Smooth muscle cell (in vitro differentiated cells): ENCODE data around the gene WDFY4. TPM values are rescaled to one million over a fixed set of nuclear protein-coding genes. Genes with fewer than 3 reads are reported as not detected.

ENCODE experiments used
- DNase-seq: peaks from one replicate; lab custom pipeline; 2025; ENCODE audit not compliant: unreplicated experiment; lab: John Stamatoyannopoulos, UW
- H2AFZ ChIP-seq: fragments of 200-600 bp; sonication (generic); 2 replicates; pipeline ENCODE4 v1.6.0; 2016; ENCODE audit warnings: antibody characterized with exemption, low read depth, mild to moderate bottlenecking
- H3F3A ChIP-seq: fragments of 200-600 bp; sonication (generic); 2 replicates; pipeline ENCODE4 v1.6.0; 2017; ENCODE audit warnings: antibody characterized with exemption, low read depth
- H3K27ac ChIP-seq: fragments of 200-600 bp; sonication (generic); 2 replicates; pipeline ENCODE4 v1.5.1; 2016; ENCODE audit warnings: low read depth, mild to moderate bottlenecking
- H3K27me3 ChIP-seq: fragments of 200-600 bp; sonication (generic); 2 replicates; pipeline ENCODE4 v1.6.1; 2016; ENCODE audit warnings: low read depth, mild to moderate bottlenecking
- H3K36me3 ChIP-seq: fragments of 200-600 bp; sonication (generic); 2 replicates; pipeline ENCODE4 v1.5.1; 2016; ENCODE audit warnings: low read depth
- H3K4me1 ChIP-seq: fragments of 200-600 bp; sonication (generic); 2 replicates; pipeline ENCODE4 v1.5.1; 2016; ENCODE audit warnings: low read depth
- H3K4me2 ChIP-seq: fragments of 200-600 bp; sonication (generic); 2 replicates; pipeline ENCODE4 v1.6.0; 2016; ENCODE audit warnings: mild to moderate bottlenecking
- H3K4me3 ChIP-seq: fragments of 200-600 bp; sonication (generic); 2 replicates; pipeline ENCODE4 v1.5.1; 2016; ENCODE audit warnings: mild to moderate bottlenecking
- H3K79me2 ChIP-seq: fragments of 200-600 bp; sonication (generic); 2 replicates; pipeline ENCODE4 v1.6.0; 2016; ENCODE audit warnings: low read depth, mild to moderate bottlenecking
- H3K9ac ChIP-seq: fragments of 200-600 bp; sonication (generic); 2 replicates; pipeline ENCODE4 v1.6.0; 2016; ENCODE audit warnings: low read depth
- H3K9me3 ChIP-seq: fragments of 200-600 bp; sonication (generic); replicated peaks from 2 replicates; pipeline ENCODE4 v1.5.1; 2016; ENCODE audit warnings: low read depth
- H4K20me1 ChIP-seq: fragments of 200-600 bp; sonication (generic); 2 replicates; pipeline ENCODE4 v1.6.0; 2016; ENCODE audit warnings: low read depth
- WGBS: methylation state at CpG from one replicate; pipeline ENCODE4 v1.1.7; 2016; ENCODE audit warnings: low lambda C conversion rate; 5-methylcytosine and 5-hydroxymethylcytosine counted together
- polyA plus RNA-seq: library from polyadenylated mRNA; unstranded; fragments of >200 nt; fragmentation: Nextera tagmentation; extraction: Ambion mirVana; gene quantifications from 2 replicates; pipeline ENCODE4 v1.2.1, GENCODE V29; 2016
- total RNA-seq: library from RNA; depleted of rRNA; stranded (reverse); fragments of >200 nt; gene quantifications from 2 replicates; pipeline ENCODE4 v1.2.3, GENCODE V29; 2014
- TF ChIP-seq, protein P1 (sequence below): fragments of 200-600 bp; sonication (generic); IDR thresholded peaks from 2 replicates; pipeline ENCODE4 v1.5.1; 2017; ENCODE audit warnings: borderline replicate concordance, mild to moderate bottlenecking, antibody characterized with exemption; ENCODE audit not compliant: insufficient read depth, poor library complexity, severe bottlenecking

Gene WDFY4
- total and polyA plus RNA-seq, 2 experiments from 2014 or later: not detected

DNA sequence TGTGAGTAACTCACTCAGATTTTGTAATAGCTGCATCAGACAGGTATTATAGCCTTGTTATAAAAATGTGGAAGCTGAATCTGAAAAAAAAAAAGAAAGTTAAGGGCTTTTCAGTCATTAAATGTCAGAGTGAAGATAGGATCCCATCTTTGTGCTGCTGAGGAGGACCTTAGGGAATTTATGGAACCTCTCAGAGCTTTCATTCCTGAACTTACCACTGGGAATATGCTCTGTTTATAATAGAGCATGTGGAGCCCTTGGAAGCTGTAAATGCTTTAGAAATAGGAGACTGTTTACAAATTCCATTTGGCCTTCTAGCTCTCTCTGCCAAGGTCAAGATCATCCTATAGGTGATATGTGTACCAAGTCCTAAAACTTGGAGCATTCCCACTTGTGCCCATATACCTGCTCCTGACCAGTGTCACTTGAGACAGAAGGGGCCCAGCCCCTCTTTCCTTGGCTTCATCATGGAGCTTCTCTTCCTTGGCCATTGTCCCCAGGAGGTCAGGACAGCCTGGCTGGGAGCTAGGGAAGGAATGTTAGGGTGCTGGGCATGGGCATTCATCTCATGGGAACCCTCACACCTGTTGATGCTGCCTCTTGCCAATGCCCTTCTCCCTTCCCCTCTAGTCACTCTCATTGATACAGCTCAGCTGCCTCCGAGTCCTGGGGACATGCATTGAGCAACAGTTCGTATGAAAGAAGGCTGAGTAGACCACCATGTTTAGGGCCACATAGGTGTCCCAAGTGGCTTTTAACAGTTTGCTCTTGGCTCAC is 149.7 kb downstream of the WDFY4 start:
- H3K4me2 ChIP-seq: no peak overlapping the region
- DNase-seq: no peak
- TF ChIP-seq, protein P1, sequence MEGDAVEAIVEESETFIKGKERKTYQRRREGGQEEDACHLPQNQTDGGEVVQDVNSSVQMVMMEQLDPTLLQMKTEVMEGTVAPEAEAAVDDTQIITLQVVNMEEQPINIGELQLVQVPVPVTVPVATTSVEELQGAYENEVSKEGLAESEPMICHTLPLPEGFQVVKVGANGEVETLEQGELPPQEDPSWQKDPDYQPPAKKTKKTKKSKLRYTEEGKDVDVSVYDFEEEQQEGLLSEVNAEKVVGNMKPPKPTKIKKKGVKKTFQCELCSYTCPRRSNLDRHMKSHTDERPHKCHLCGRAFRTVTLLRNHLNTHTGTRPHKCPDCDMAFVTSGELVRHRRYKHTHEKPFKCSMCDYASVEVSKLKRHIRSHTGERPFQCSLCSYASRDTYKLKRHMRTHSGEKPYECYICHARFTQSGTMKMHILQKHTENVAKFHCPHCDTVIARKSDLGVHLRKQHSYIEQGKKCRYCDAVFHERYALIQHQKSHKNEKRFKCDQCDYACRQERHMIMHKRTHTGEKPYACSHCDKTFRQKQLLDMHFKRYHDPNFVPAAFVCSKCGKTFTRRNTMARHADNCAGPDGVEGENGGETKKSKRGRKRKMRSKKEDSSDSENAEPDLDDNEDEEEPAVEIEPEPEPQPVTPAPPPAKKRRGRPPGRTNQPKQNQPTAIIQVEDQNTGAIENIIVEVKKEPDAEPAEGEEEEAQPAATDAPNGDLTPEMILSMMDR: no peak
- no peak overlapping the region for H3K4me3 ChIP-seq
- H3K9me3 ChIP-seq: no peaks in the 10 kb centered on the region
- H3K4me1 ChIP-seq: peaks cover 5% of the 10 kb centered on the region
- 77% methylated on average over 2 of the region's 2 CpGs for WGBS
- H3K9ac ChIP-seq: no peak overlapping the region
- no peaks in the 10 kb centered on the region for H3K36me3 ChIP-seq
- H3K27ac ChIP-seq: no peak overlapping the region
- no peaks in the 10 kb centered on the region for H3F3A ChIP-seq
- no peaks in the 10 kb centered on the region for H3K27me3 ChIP-seq
- H3K79me2 ChIP-seq: no peaks in the 10 kb centered on the region
- H4K20me1 ChIP-seq: no peaks in the 10 kb centered on the region
- no peak overlapping the region for H2AFZ ChIP-seq

DNA sequence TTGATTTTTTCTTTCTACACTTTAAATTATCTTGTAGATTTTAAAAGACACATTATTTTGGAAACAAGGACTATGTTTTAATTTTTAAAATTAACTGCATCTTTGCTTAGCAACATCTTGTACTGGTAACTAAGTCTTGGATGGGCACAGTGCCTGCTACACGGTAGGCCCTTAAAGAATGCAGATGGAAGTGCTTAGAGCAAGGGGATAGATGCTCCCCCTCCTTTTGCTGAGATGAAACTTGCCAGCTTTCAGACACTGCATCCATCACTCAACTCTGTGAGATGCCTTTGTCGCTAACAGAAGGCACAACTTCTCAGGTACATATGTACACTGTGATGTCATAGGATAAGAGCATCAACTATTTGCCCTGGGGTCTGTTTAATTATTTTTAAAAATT is 151.1 kb downstream of the WDFY4 start:
- no peaks in the 10 kb centered on the region for H3K27me3 ChIP-seq
- no peaks in the 10 kb centered on the region for H4K20me1 ChIP-seq
- 81% methylated on average over 2 of the region's 2 CpGs for WGBS
- no peak overlapping the region for H3K4me3 ChIP-seq
- H3K36me3 ChIP-seq: no peaks in the 10 kb centered on the region
- TF ChIP-seq, protein P1: no peak
- H2AFZ ChIP-seq: no peak overlapping the region
- peaks cover 5% of the 10 kb centered on the region for H3K4me1 ChIP-seq
- no peak overlapping the region for H3K27ac ChIP-seq
- no peaks in the 10 kb centered on the region for H3K79me2 ChIP-seq
- H3K4me2 ChIP-seq: no peak overlapping the region
- H3K9me3 ChIP-seq: no peaks in the 10 kb centered on the region
- no peak overlapping the region for H3K9ac ChIP-seq
- no peaks in the 10 kb centered on the region for H3F3A ChIP-seq
- no peak for DNase-seq

DNA sequence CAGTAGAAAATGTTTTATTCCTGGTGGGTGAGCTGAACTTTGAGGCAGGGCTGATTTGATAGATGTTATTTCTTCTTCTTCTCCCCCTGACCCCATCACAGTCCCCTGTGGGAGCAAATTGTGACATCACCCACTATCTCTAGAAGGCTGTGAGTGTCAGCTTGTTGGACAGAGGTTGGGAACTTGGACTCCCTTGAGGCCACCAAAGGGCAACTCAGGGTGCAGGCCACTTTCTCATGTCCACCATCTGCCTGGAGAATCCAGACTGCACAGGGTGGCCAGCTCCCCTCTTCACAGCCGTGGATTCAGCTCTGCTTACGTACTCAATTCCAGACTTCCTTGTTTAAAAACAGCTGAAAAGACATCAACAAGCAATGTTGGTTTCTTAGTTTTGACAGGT is 151.9 kb downstream of the WDFY4 start:
- H3F3A ChIP-seq: no peaks in the 10 kb centered on the region
- no peaks in the 10 kb centered on the region for H4K20me1 ChIP-seq

More for the DNA sequence above, 151.9 kb downstream of the WDFY4 start:
- Histone ChIP-seq H3K4me2 (no peak overlapping the region), H2AFZ (no peak overlapping the region), H3K27ac (no peak overlapping the region), H3K9me3 (no peaks in the 10 kb centered on the region), H3K36me3 (no peaks in the 10 kb centered on the region), H3K9ac (no peak overlapping the region), H3K27me3 (no peaks in the 10 kb centered on the region), H3K79me2 (no peaks in the 10 kb centered on the region), H3K4me3 (no peak overlapping the region), H3K4me1 (peaks cover 5% of the 10 kb centered on the region)
- DNase-seq: no peak
- WGBS: 85% methylated on average over 2 of the region's 2 CpGs
- TF ChIP-seq, protein P1: no peak
